HG03460 (cell line): ENCODE data around the gene CHRNA4.

Experiments
- ATAC-seq: cut with Tn5 transposase; IDR thresholded peaks from one replicate; pipeline ENCODE4 v1.9.1; 2021; ENCODE audit not compliant: unreplicated experiment

CHRNA4 gene

GRCh38 chr20:63322933-63323273 is 38.2 kb downstream of the CHRNA4 start:
- ATAC-seq: no peak

- ATAC-seq: no peak
Measured at GRCh38 chr20:63322146-63322932, 38.8 kb downstream of the CHRNA4 start.

GRCh38 chr20:63321148-63321831 is 39.9 kb downstream of the CHRNA4 start:
- ATAC-seq: no peak

- no peak for ATAC-seq
Measured at GRCh38 chr20:63320616-63321147, 40.5 kb downstream of the CHRNA4 start.

- ATAC-seq: no peak
Measured at GRCh38 chr20:63320041-63320511, 41.1 kb downstream of the CHRNA4 start.

- no peak for ATAC-seq
Measured at GRCh38 chr20:63319164-63320040, 41.7 kb downstream of the CHRNA4 start.

- ATAC-seq: no peak
Measured at GRCh38 chr20:63318391-63319163, 42.6 kb downstream of the CHRNA4 start.

- no peak for ATAC-seq
Measured at GRCh38 chr20:63317601-63318291, 43.4 kb downstream of the CHRNA4 start.

- no peak for ATAC-seq
Measured at GRCh38 chr20:63317061-63317460, 44.1 kb downstream of the CHRNA4 start.

GRCh38 chr20:63316502-63316921 is 44.6 kb downstream of the CHRNA4 start:
- ATAC-seq: no peak

GRCh38 chr20:63315731-63316491 is 45.2 kb downstream of the CHRNA4 start:
- no peak for ATAC-seq

GRCh38 chr20:63315240-63315689 is 45.9 kb downstream of the CHRNA4 start:
- no peak for ATAC-seq

- no peak for ATAC-seq
Measured at GRCh38 chr20:63314566-63315239, 46.4 kb downstream of the CHRNA4 start.

- no peak for ATAC-seq
Measured at GRCh38 chr20:63314015-63314471, 47.1 kb downstream of the CHRNA4 start.

GRCh38 chr20:63313349-63314014 is 47.7 kb downstream of the CHRNA4 start:
- no peak for ATAC-seq

- no peak for ATAC-seq
Measured at GRCh38 chr20:63312690-63313348, 48.3 kb downstream of the CHRNA4 start.

GRCh38 chr20:63312273-63312672 is 48.9 kb downstream of the CHRNA4 start:
- no peak for ATAC-seq
